PC-9 (cell line): Measurements from ENCODE around the gene LACRT. TPM values are rescaled to one million over a fixed set of nuclear protein-coding genes. Genes with fewer than 3 reads are reported as not detected.
"Not testable (repeated sequence)": the region's sequence is repeated elsewhere in the genome, so short reads cannot be mapped to it uniquely, and the experiment has no call there.

Experiments
- BruUV-seq: library from RNA; stranded (reverse); fragments of 400-500 nt; replicated peaks from 2 replicates; lab custom pipeline; 2021; lab: Mats Ljungman, UMichigan
- CTCF ChIA-PET: fragments of 300-600 bp; sonication (Branson Sonifier 250); formaldehyde crosslinking; loops from one replicate; lab custom pipeline; 2022; ENCODE audit warnings: antibody characterized with exemption; lab: Charles Lee
- POLR2A ChIA-PET: fragments of 300-600 bp; sonication (Branson Sonifier 250); formaldehyde crosslinking; loops from one replicate; lab custom pipeline; 2022; ENCODE audit warnings: antibody characterized with exemption; ENCODE audit not compliant: unreplicated experiment; lab: Charles Lee
- DNase-seq, 2 experiments: peaks; one replicate each; pipeline versions ENCODE4 v3.0.0 to v3.0.0-alpha.2; 2015 to 2022; ENCODE audit warnings: mixed read lengths in 1 of 2
- H2AFZ ChIP-seq: fragments of 200-600 bp; sonication (generic); 2 replicates; pipeline ENCODE4 v1.8.1; 2017; ENCODE audit warnings: antibody characterized with exemption
- H3F3A ChIP-seq: fragments of 200-600 bp; sonication (generic); 2 replicates; pipeline ENCODE4 v1.8.1; 2017; ENCODE audit warnings: antibody characterized with exemption, mild to moderate bottlenecking, low read depth; ENCODE audit not compliant: insufficient read depth
- H3K27ac ChIP-seq: fragments of 200-600 bp; sonication (generic); 2 replicates; pipeline ENCODE4 v1.6.1; 2016; ENCODE audit warnings: mixed run types
- H3K27me3 ChIP-seq: fragments of 200-600 bp; sonication (generic); 2 replicates; pipeline ENCODE4 v1.6.1; 2016; ENCODE audit warnings: low read depth, mixed run types; ENCODE audit not compliant: insufficient read depth
- H3K36me3 ChIP-seq: fragments of 200-600 bp; sonication (generic); 2 replicates; pipeline ENCODE4 v1.6.1; 2016; ENCODE audit warnings: low read depth, mixed run types
- H3K4me1 ChIP-seq: fragments of 200-600 bp; sonication (generic); replicated peaks from 2 replicates; pipeline ENCODE4 v1.6.1; 2016; ENCODE audit warnings: mixed run types; ENCODE audit not compliant: insufficient read depth
- H3K4me2 ChIP-seq: fragments of 200-600 bp; sonication (generic); 2 replicates; pipeline ENCODE4 v1.6.1; 2017; ENCODE audit warnings: mixed run types
- H3K4me3 ChIP-seq: fragments of 200-600 bp; sonication (generic); 2 replicates; pipeline ENCODE4 v1.6.1; 2016; ENCODE audit warnings: mixed run types
- H3K79me2 ChIP-seq: fragments of 200-600 bp; sonication (generic); 2 replicates; pipeline ENCODE4 v1.6.1; 2017; ENCODE audit warnings: low read depth, mixed run types
- H3K9me2 ChIP-seq: fragments of 200-600 bp; sonication (generic); 2 replicates; pipeline ENCODE4 v1.8.1; 2017; ENCODE audit warnings: mild to moderate bottlenecking; ENCODE audit not compliant: insufficient read depth
- H3K9me3 ChIP-seq: fragments of 200-600 bp; sonication (generic); 2 replicates; pipeline ENCODE4 v1.8.1; 2016; ENCODE audit warnings: low read depth; ENCODE audit not compliant: insufficient read depth
- H4K20me1 ChIP-seq: fragments of 200-600 bp; sonication (generic); 2 replicates; pipeline ENCODE4 v1.8.1; 2017; ENCODE audit not compliant: insufficient read depth
- CTCF ChIP-seq: fragments of 200-600 bp; sonication (generic); conservative IDR thresholded peaks from 2 replicates; pipeline ENCODE4 v1.6.1; 2017; ENCODE audit warnings: mixed run types, antibody characterized with exemption, mild to moderate bottlenecking, moderate library complexity
- EZH2 ChIP-seq: fragments of 200-600 bp; sonication (generic); IDR thresholded peaks from 2 replicates; pipeline ENCODE4 v1.8.0; 2017; ENCODE audit warnings: antibody characterized with exemption, low read depth
- intact Hi-C: fragments of 100-400 bp; cut with micrococcal nuclease; formaldehyde crosslinking; loops from one replicate; pipeline ENCODE4 v1.10.0; 2022; ENCODE audit not compliant: unreplicated experiment
- total RNA-seq: library from RNA; stranded (reverse); gene quantifications from 2 replicates; pipeline ENCODE4 v1.2.3, GENCODE V29; 2021

The LACRT gene
- total RNA-seq, 1 experiment from 2014 or later = not detected

GRCh38 chr12:54666008-54666407 lies 31.3 kb upstream of the LACRT start:
- Histone ChIP-seq H3K27ac (no peak overlapping the region), H3F3A (no peaks in the 10 kb centered on the region), H2AFZ (no peak overlapping the region), H3K27me3 (peaks cover 26% of the 10 kb centered on the region), H3K36me3 (no peaks in the 10 kb centered on the region), H3K9me3 (no peaks in the 10 kb centered on the region), H3K79me2 (no peaks in the 10 kb centered on the region), H3K9me2 (no peaks in the 10 kb centered on the region), H3K4me3 (no peak overlapping the region), H3K4me2 (no peak overlapping the region), H4K20me1 (no peaks in the 10 kb centered on the region), H3K4me1 (no peaks in the 10 kb centered on the region)
- BruUV-seq = no TSS peak
- DNase-seq = no peak
- TF ChIP-seq CTCF (no peak), EZH2 (no peak)
- CTCF ChIA-PET = no interaction called here
- POLR2A ChIA-PET = no interaction called here
- intact Hi-C loops = no loop called here

DNA sequence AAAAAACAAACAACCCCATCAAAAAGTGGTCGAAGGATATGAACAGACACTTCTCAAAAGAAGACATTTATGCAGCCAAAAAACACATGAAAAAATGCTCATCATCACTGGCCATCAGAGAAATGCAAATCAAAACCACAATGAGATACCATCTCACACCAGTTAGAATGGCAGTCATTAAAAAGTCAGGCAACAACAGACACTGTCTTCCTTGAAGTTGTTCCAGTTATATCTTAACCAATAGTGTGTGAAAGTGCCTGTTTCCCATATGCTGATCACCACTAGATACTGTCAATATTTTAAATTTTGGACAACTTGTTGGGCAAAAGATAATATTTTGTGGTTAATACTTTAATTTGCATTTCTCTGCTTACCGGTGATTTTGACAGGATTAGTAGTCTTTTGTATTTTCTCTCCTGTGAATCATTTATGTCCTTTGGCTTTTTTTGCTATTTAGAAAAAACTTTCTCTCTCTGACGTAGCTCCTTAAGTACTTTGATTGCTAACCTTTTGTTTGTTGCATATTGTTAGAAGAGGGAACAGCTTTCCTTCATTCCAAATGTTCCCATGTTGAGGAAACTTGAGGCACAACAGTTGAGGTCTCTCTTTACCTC lies 30.4 kb upstream of the LACRT start:
- DNase-seq, H4K20me1 ChIP-seq, H3K9me3 ChIP-seq, POLR2A ChIA-PET, H3K36me3 ChIP-seq, H3K9me2 ChIP-seq, H3K27ac ChIP-seq, H3K4me2 ChIP-seq, H3K79me2 ChIP-seq, H2AFZ ChIP-seq, BruUV-seq, H3F3A ChIP-seq, H3K4me3 ChIP-seq, H3K4me1 ChIP-seq, intact Hi-C loops: not testable (repeated sequence)
- CTCF ChIA-PET = interaction anchor here (0.6 kb wide), 1 partner anchor 940 kb away, joined by 3 read pairs; no protein-coding TSS in a partner anchor
- peaks cover 19% of the 10 kb centered on the region for H3K27me3 ChIP-seq

DNA sequence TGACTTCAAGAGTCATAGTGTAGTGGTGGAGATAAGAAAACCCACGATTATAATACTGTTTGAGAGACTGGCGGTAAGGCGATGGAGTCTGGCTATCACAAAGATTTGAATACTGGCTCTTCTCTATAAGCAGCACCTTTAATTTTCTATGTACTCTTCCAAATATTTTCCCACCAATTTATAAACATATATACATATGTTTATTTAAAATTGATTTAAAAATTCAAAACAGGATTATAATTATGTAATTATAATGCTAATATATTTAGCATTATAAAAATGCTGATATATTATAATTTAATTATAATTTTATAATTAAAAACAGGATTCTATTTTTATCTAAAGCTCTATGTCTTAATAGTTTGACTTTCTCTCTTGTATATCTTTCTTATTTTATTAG lies 28.9 kb upstream of the LACRT start:
- Histone ChIP-seq H3K4me2 (no peak overlapping the region), H2AFZ (no peak overlapping the region), H3K27ac (no peak overlapping the region), H3K4me3 (no peak overlapping the region), H3K27me3 (peaks cover 22% of the 10 kb centered on the region), H3K4me1 (no peaks in the 10 kb centered on the region), H3K79me2 (no peaks in the 10 kb centered on the region), H3K9me2 (no peaks in the 10 kb centered on the region), H3K36me3 (no peaks in the 10 kb centered on the region), H3F3A (no peaks in the 10 kb centered on the region), H3K9me3 (no peaks in the 10 kb centered on the region), H4K20me1 (no peaks in the 10 kb centered on the region)
- no TSS peak for BruUV-seq
- no peak for DNase-seq
- intact Hi-C loops = no loop called here
- CTCF ChIA-PET = no interaction called here
- POLR2A ChIA-PET = no interaction called here
- TF ChIP-seq EZH2 = no peak
- no peak for TF ChIP-seq CTCF

DNA sequence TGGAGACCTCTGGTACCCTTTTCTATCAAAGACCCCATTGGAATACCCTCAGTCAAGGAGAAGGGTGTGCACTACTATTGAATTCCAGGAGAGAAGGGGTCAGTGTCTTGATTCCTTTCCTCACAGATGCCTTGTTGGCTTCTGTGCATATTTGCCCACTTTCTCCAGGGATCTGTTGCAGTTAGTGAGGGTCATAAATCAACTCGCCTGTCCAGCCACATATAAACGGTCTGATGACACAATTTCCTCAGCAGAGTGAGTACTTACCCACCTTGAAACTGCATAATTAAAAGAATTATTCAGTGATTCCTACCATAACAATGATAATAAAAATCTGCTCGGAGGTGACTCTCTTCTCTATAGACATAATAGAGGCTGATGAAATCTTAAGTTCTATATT lies 27.3 kb upstream of the LACRT start:
- no peaks in the 10 kb centered on the region for H4K20me1 ChIP-seq
- no peak for DNase-seq
- no peak overlapping the region for H3K4me2 ChIP-seq
- H3K4me1 ChIP-seq = no peaks in the 10 kb centered on the region
- H3K9me2 ChIP-seq = no peaks in the 10 kb centered on the region
- H3K36me3 ChIP-seq = no peaks in the 10 kb centered on the region
- BruUV-seq = no TSS peak
- ChIA-PET POLR2A (no interaction called here), CTCF (no interaction called here)
- TF ChIP-seq EZH2 (no peak), CTCF (no peak)
- H3K4me3 ChIP-seq = no peak overlapping the region
- H3K27me3 ChIP-seq = peaks cover 30% of the 10 kb centered on the region
- H3K9me3 ChIP-seq = no peaks in the 10 kb centered on the region
- no peaks in the 10 kb centered on the region for H3K79me2 ChIP-seq
- H3F3A ChIP-seq = no peaks in the 10 kb centered on the region
- no peak overlapping the region for H2AFZ ChIP-seq
- intact Hi-C loops = no loop called here
- H3K27ac ChIP-seq = no peak overlapping the region
